Heart left ventricle (tissue), 13 donors: ENCODE measurements around the gene SYCN.

ENCODE experiments used
- POLR2A ChIP-seq, 2 donors: fragments of 450-650 bp; IDR thresholded peaks; one replicate each; pipeline ENCODE4 v1.6.1; 2017; ENCODE audit warnings: antibody characterized with exemption in 2 of 2, mild to moderate bottlenecking in 2 of 2, moderate library complexity in 2 of 2
- TF ChIP-seq, protein P1 (sequence below), 12 donors: fragments of 200-600 bp; sonication (generic) in 4 of 12; IDR thresholded peaks; one replicate each; pipeline versions ENCODE4 v1.5.0 to v1.8.0; 2018 to 2022; ENCODE audit warnings: antibody characterized with exemption in 12 of 12, mild to moderate bottlenecking in 5 of 12
- donor health status: ischemic (EF 13 %, LVEDD 7.1; RV severe dilation, severe dysfunction).
- donor health status: DM: no; HTN: yes; CAD: no.
- donor health status: DM: no; HTN: no; CAD: no.
- donor health status: ischemic (EF 25% LVEDD 6.9; RV normal size, moderate dysfunction).
- donor health status: ischemic (EF 25% LVEDD 5.7; RV mildly dilated, moderate dysfunction).
- donor health status: ischemic (EF 35%, LVEDD 5.7; RV mildly dilated, moderate dysfunction).
- donor health status: nonischemic (EF 11% LVEDD 7.7; RV severe dilation, severe dysfunction).
- donor health status: DM: yes; HTN: yes; CAD: no.
- donor health status: PGD.
- donor health status: ischemic (EF 29% LVEDD 5.4; RV normal size, mild dysfunction).
- donor health status: nonischemic (EF 23%, LVEDD 6.1; RV moderate dilation, normal function).

DNA sequence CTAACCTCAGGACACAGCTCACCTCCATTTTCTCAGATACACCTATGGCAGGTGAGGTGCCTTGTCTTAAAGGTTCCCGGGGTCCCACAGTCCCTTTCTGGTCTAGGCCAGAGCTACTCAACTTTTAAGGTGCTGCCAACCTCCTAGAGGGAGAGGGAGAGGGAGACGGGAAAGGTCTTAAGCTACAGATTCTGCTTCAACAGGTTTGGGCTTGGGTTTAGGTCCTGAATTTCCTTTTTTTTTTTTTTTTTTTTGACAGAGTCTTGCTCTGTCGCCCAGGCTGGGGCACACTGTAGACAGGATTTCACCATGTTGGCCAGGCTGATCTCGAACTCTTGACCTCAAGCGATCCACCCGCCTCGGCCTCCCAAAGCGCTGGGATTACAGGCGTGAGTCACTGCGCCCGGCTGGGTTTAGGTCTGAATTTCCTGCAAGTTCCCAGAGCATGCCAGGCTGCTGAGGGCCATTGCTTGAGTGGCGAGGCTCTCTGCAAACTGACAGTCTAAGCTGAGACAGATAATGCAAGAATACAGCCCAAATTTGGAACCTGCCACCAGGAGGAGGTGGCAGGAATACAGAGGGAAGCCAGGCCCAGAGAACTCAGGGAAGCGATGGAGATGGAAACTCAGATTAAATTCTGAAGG lies 7.8 kb upstream of the SYCN start:
- TF ChIP-seq, protein P1, sequence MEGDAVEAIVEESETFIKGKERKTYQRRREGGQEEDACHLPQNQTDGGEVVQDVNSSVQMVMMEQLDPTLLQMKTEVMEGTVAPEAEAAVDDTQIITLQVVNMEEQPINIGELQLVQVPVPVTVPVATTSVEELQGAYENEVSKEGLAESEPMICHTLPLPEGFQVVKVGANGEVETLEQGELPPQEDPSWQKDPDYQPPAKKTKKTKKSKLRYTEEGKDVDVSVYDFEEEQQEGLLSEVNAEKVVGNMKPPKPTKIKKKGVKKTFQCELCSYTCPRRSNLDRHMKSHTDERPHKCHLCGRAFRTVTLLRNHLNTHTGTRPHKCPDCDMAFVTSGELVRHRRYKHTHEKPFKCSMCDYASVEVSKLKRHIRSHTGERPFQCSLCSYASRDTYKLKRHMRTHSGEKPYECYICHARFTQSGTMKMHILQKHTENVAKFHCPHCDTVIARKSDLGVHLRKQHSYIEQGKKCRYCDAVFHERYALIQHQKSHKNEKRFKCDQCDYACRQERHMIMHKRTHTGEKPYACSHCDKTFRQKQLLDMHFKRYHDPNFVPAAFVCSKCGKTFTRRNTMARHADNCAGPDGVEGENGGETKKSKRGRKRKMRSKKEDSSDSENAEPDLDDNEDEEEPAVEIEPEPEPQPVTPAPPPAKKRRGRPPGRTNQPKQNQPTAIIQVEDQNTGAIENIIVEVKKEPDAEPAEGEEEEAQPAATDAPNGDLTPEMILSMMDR (IDR thresholded peaks at IDR 0.05), result no peak
- no peak for TF ChIP-seq POLR2A (IDR thresholded peaks at IDR 0.05)
